ENCODE measurements around the gene GJC2.

Gene GJC2

GRCh38 chr1:228117335-228117734, 32.4 kb upstream of the GJC2 start:
- DNase-seq = no peak

GRCh38 chr1:228118040-228118439, 31.7 kb upstream of the GJC2 start:
- no peak for DNase-seq

GRCh38 chr1:228120351-228120750, 29.4 kb upstream of the GJC2 start:
- no peak for DNase-seq

GRCh38 chr1:228120857-228121489, 28.8 kb upstream of the GJC2 start:
- DNase-seq = no peak

GRCh38 chr1:228122921-228123441, 26.7 kb upstream of the GJC2 start:
- no peak for DNase-seq

- no peak for DNase-seq
Measured at GRCh38 chr1:228123505-228123904, 26.2 kb upstream of the GJC2 start.

- no peak for DNase-seq
Measured at GRCh38 chr1:228125185-228125584, 24.5 kb upstream of the GJC2 start.

GRCh38 chr1:228131766-228132165, 18.0 kb upstream of the GJC2 start:
- no peak for DNase-seq

GRCh38 chr1:228134591-228134990, 15.1 kb upstream of the GJC2 start:
- DNase-seq = no peak

- DNase-seq = no peak
Measured at GRCh38 chr1:228136901-228137300, 12.8 kb upstream of the GJC2 start.

- no peak for DNase-seq
Measured at GRCh38 chr1:228139406-228139930, 10.3 kb upstream of the GJC2 start.

- peak; percentile 100 for DNase-seq
Measured at GRCh38 chr1:228139931-228140723, 9.6 kb upstream of the GJC2 start, which contains the start of gene GUK1. Gene GUK1 (plus strand): TSS chr1:228140279. CDS start chr1:228140303, 24 bp downstream.

- DNase-seq = no peak
Measured at GRCh38 chr1:228140724-228141225, 9.0 kb upstream of the GJC2 start.

GRCh38 chr1:228141226-228142044, 8.3 kb upstream of the GJC2 start:
- no peak for DNase-seq

- no peak for DNase-seq
Measured at GRCh38 chr1:228142155-228142691, 7.5 kb upstream of the GJC2 start.

GRCh38 chr1:228142701-228143136, 7.0 kb upstream of the GJC2 start:
- no peak for DNase-seq

GRCh38 chr1:228143480-228144192, 6.1 kb upstream of the GJC2 start:
- DNase-seq = no peak

- DNase-seq = no peak
Measured at GRCh38 chr1:228144193-228144992, 5.3 kb upstream of the GJC2 start.

GRCh38 chr1:228144993-228145343, 4.8 kb upstream of the GJC2 start:
- no peak for DNase-seq

GRCh38 chr1:228145463-228146416, 4.0 kb upstream of the GJC2 start:
- no peak for DNase-seq

All from NCI-H1436 (cell line).